Retinal pigment epithelial cell (primary cell): Measurements from ENCODE around the gene MORF4L1.
"Not testable (repeated sequence)": the region's sequence is repeated elsewhere in the genome, so short reads cannot be mapped to it uniquely, and the experiment has no call there.

ENCODE experiments used
- DNase-seq: peaks from one replicate; pipeline ENCODE4 v3.0.0-alpha.2; 2010; ENCODE audit warnings: low read depth
- H3K4me3 ChIP-seq: 2 replicates; pipeline ENCODE4 v1.5.1; 2011; ENCODE audit warnings: mild to moderate bottlenecking, low read length, control low read depth, moderate library complexity
- CTCF ChIP-seq: conservative IDR thresholded peaks from 2 replicates; pipeline ENCODE4 v1.5.1; 2011; ENCODE audit warnings: low read depth, low read length, control low read depth, inconsistent platforms

Gene MORF4L1

GRCh38 chr15:78866803-78867202 lies 5.9 kb upstream of the MORF4L1 start:
- DNase-seq: no peak
- TF ChIP-seq CTCF: no peak
- H3K4me3 ChIP-seq: no peak overlapping the region

GRCh38 chr15:78868366-78868765 lies 4.3 kb upstream of the MORF4L1 start:
- H3K4me3 ChIP-seq: no peak overlapping the region
- DNase-seq: no peak
- no peak for TF ChIP-seq CTCF

- H3K4me3 ChIP-seq, DNase-seq: not testable (repeated sequence)
Observed at GRCh38 chr15:78871483-78872127, 1.1 kb upstream of the MORF4L1 start.

- TF ChIP-seq CTCF: peak; percentile 57
- peak overlapping the region; percentile 99 for H3K4me3 ChIP-seq
- DNase-seq: peak; percentile 71
Observed at GRCh38 chr15:78872972-78873792, 492 bp downstream of the MORF4L1 start.

GRCh38 chr15:78873793-78874765 lies 1.4 kb downstream of the MORF4L1 start:
- no peak for DNase-seq

GRCh38 chr15:78875107-78875914 lies 2.6 kb downstream of the MORF4L1 start:
- DNase-seq: no peak
- H3K4me3 ChIP-seq: peak overlapping the region; percentile 99
- no peak for TF ChIP-seq CTCF

More at GRCh38 chr15:78873793-78874765, 1.4 kb downstream of the MORF4L1 start:
- peak overlapping the region; percentile 99 for H3K4me3 ChIP-seq
- no peak for TF ChIP-seq CTCF

GRCh38 chr15:78876954-78877353 lies 4.3 kb downstream of the MORF4L1 start:
- not testable (repeated sequence) for DNase-seq, H3K4me3 ChIP-seq
